Ovary (tissue), 3 donors: ENCODE measurements around the gene SLC2A13.

Experiments used
- EP300 ChIP-seq: sonication (generic); formaldehyde crosslinking; IDR thresholded peaks from one replicate; pipeline ENCODE4 v1.6.1; 2017; ENCODE audit warnings: antibody characterized with exemption
- POLR2A ChIP-seq: fragments of 450-650 bp; IDR thresholded peaks from one replicate; pipeline ENCODE4 v1.6.1; 2017; ENCODE audit warnings: antibody characterized with exemption, mild to moderate bottlenecking, moderate library complexity
- TF ChIP-seq, protein P1 (sequence below), 3 donors: fragments of 450-650 bp in 2 of 3; fragments of 200-600 bp in 1 of 3; IDR thresholded peaks; one replicate each; pipeline versions ENCODE4 v1.5.1 to v1.8.0; 2016 to 2022; ENCODE audit warnings: antibody characterized with exemption in 3 of 3, mild to moderate bottlenecking in 1 of 3
- donor health status: DM: no; HTN: no; CAD: no.

DNA sequence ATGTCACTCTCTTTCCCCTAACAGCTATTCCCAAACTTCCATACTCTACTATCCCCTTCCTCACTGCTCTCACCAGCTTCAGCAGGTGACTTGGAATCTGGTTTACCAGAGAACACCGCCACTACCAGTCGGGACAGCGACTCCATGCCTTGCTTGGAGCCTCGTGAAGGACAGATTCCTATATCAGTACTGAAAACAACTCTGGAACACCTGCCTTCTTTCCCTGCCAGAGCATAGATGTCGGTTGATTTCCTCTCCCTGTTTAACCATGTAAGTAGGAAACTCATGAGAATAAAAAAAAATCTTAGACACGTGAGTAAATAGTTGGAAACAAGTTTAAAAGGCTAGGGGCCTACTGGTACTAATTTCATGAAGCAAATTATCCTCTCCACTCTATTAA lies 266.8 kb downstream of the SLC2A13 start:
- TF ChIP-seq, protein P1, sequence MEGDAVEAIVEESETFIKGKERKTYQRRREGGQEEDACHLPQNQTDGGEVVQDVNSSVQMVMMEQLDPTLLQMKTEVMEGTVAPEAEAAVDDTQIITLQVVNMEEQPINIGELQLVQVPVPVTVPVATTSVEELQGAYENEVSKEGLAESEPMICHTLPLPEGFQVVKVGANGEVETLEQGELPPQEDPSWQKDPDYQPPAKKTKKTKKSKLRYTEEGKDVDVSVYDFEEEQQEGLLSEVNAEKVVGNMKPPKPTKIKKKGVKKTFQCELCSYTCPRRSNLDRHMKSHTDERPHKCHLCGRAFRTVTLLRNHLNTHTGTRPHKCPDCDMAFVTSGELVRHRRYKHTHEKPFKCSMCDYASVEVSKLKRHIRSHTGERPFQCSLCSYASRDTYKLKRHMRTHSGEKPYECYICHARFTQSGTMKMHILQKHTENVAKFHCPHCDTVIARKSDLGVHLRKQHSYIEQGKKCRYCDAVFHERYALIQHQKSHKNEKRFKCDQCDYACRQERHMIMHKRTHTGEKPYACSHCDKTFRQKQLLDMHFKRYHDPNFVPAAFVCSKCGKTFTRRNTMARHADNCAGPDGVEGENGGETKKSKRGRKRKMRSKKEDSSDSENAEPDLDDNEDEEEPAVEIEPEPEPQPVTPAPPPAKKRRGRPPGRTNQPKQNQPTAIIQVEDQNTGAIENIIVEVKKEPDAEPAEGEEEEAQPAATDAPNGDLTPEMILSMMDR (IDR thresholded peaks at IDR 0.05): no peak
- no peak for TF ChIP-seq POLR2A
- no peak for TF ChIP-seq EP300
